Measurements from ENCODE around the gene HOXC4. TPM values are rescaled to one million over a fixed set of nuclear protein-coding genes. Genes with fewer than 3 reads are reported as not detected.
A peak's percentile ranks its signal among the peaks of the same experiment; 100 is the strongest.

Gene HOXC4
- total and polyA plus RNA-seq, 10 of the 15 experiments (the other 5 are each of a cell fraction or from before 2014, with no cell fraction given) = 1.0 to 11.4 (median 4.2) TPM

- POLR2A ChIA-PET = interaction anchor here (1.1 kb wide), 1 partner anchor 180 kb away, joined by 3 read pairs; no protein-coding TSS in a partner anchor
- H3K36me3 ChIP-seq (ENCODE audit: control insufficient read depth in 2 of 2, insufficient read depth in 2 of 2, low read length in 1 of 2) = no peaks in the 10 kb centered on the region
- ATAC-seq = peak; percentile 2; the same call in 2 of the 3 replicates
- FAIRE-seq = no peak
- peak overlapping the region; percentile 80 for H3K27ac ChIP-seq (ENCODE audit: control insufficient read depth, insufficient read depth)
- BruUV-seq (replicated peaks) = TSS peak; percentile 97
- RAD21 ChIA-PET (ENCODE audit: unreplicated experiment) = interaction anchor here (1.6 to 1.8 kb wide), 2 partner anchors 14 to 171 kb away, joined by 17 to 21 read pairs; partner anchors contain the start of genes HOXC5 and SMUG1
- peaks cover 6 to 24% of the 10 kb centered on the region in 2 experiments for H3K27me3 ChIP-seq (replicated peaks in 1 of 2; ENCODE audit: control insufficient read depth in 2 of 2, insufficient read depth in 2 of 2, low read length in 1 of 2)
- no peaks in the 10 kb centered on the region for H3K9me3 ChIP-seq (replicated peaks; ENCODE audit: control insufficient read depth, insufficient read depth, low read length)
- peak overlapping the region; percentile 88 for H3K4me3 ChIP-seq
- H3K4me2 ChIP-seq (ENCODE audit: control insufficient read depth, insufficient read depth) = peak overlapping the region; percentile 95
- H4K20me1 ChIP-seq (ENCODE audit: control insufficient read depth, insufficient read depth) = no peaks in the 10 kb centered on the region; the same call in 1 of the 2 replicates
- no peak for DNase-seq (ENCODE audit: low read depth, low spot score)
- H3K9ac ChIP-seq (ENCODE audit: control insufficient read depth, insufficient read depth, low read length) = peak overlapping the region; percentile 93
- H3K4me1 ChIP-seq (ENCODE audit: control insufficient read depth, insufficient read depth, low read length) = peaks cover 21% of the 10 kb centered on the region
- 50% methylated on average over 24 of the region's 29 CpGs for WGBS (ENCODE audit: insufficient coverage, insufficient replicate concordance, low lambda C conversion rate, missing lambda C conversion rate)
- in situ Hi-C loops (cut with MboI) (no loop called here), intact Hi-C loops (cut with micrococcal nuclease; ENCODE audit: unreplicated experiment) (loop anchor here (1.0 kb wide), 1 partner anchor 35 kb away; the partner anchor contains the start of gene HOXC4)
- H2AFZ ChIP-seq (ENCODE audit: control insufficient read depth, low read depth, low read length) = peak overlapping the region; percentile 89
- SMC1A ChIA-PET (ENCODE audit: uncharacterized antibody, unreplicated experiment) = no interaction called here
- H3K79me2 ChIP-seq (ENCODE audit: control insufficient read depth, insufficient read depth, low read length) = no peaks in the 10 kb centered on the region
- CTCF ChIA-PET = interaction anchor here (3.5 kb wide), 1 partner anchor 11 kb away, joined by 27 read pairs; the partner anchor contains the start of gene HOXC8
- TF ChIP-seq STAT3 (IDR thresholded peaks at IDR 0.05; ENCODE audit: low read depth, low read length) = no peak
- 0 out of 2 replicates have a peak, but pooled peaks have one; percentile 58 for TF ChIP-seq ZNF207 (IDR thresholded peaks at IDR 0.05; ENCODE audit: borderline replicate concordance)
- TF ChIP-seq PRDM15 (CRISPR knock-in tag; IDR thresholded peaks at IDR 0.05) = no peak
- 0 out of 2 replicates have a peak, but pooled peaks have one; percentile 11 for TF ChIP-seq CREB1 (IDR thresholded peaks at IDR 0.05; ENCODE audit: low read depth)
- TF ChIP-seq E4F1 (IDR thresholded peaks at IDR 0.05; ENCODE audit: borderline replicate concordance, partially characterized antibody) = no peak
- TF ChIP-seq BCL11A (IDR thresholded peaks at IDR 0.05; ENCODE audit: low read depth, low read length) = no peak
- TF ChIP-seq SMAD1 (IDR thresholded peaks at IDR 0.05; ENCODE audit: low read depth, partially characterized antibody) = peak; percentile 8
- 0 out of 2 replicates have a peak, but pooled peaks have one; percentile 37 for TF ChIP-seq CHD2 (IDR thresholded peaks at IDR 0.05; ENCODE audit: borderline replicate concordance, low read depth, low read length)
- TF ChIP-seq RCOR1 (conservative IDR thresholded peaks at IDR 0.05; ENCODE audit: low read depth, low read length) = 0 out of 2 replicates have a peak, but pooled peaks have one; percentile 7
- 0 out of 2 replicates have a peak, but pooled peaks have one; percentile 8 for TF ChIP-seq ZNF217 (IDR thresholded peaks at IDR 0.05)
- no peak for TF ChIP-seq SP1 (IDR thresholded peaks at IDR 0.05; ENCODE audit: low read depth, low read length)
- 0 out of 2 replicates have a peak, but pooled peaks have one; percentile 2 for TF ChIP-seq NBN (IDR thresholded peaks at IDR 0.05)
- TF ChIP-seq YY1 (IDR thresholded peaks at IDR 0.05; ENCODE audit: low read depth, low read length) = no peak
- no peak for TF ChIP-seq HDAC2 (IDR thresholded peaks at IDR 0.05)
- no peak for TF ChIP-seq SREBF1 (IDR thresholded peaks at IDR 0.05; ENCODE audit: low read length)
- no peak for TF ChIP-seq POLR2AphosphoS5 (IDR thresholded peaks at IDR 0.05; ENCODE audit: low read length)
- peak; percentile 62; the same call in 1 of the 2 replicates for TF ChIP-seq MLLT1 (IDR thresholded peaks at IDR 0.05)
- 0 out of 2 replicates have a peak, but pooled peaks have one; percentile 17 for TF ChIP-seq BACH1 (IDR thresholded peaks at IDR 0.05; ENCODE audit: borderline replicate concordance)
Observed at GRCh38 chr12:54018468-54018984, 35.1 kb upstream of the HOXC4 start.

Measured in GM12878 (cell line).